A549 (cell line): ENCODE measurements around the gene RNF121. TPM values are rescaled to one million over a fixed set of nuclear protein-coding genes. Genes with fewer than 3 reads are reported as not detected.
"Not testable (repeated sequence)": the region's sequence is repeated elsewhere in the genome, so short reads cannot be mapped to it uniquely, and the experiment has no call there.

Experiments used
- ATAC-seq, 2 experiments: fragments of 200-7000 bp in 1 of 2; fragments of >200 bp in 1 of 2; cut with Nextera tagmentation in 1 of 2; cut with Tn5 transposase in 1 of 2; 3 replicates each; pipeline versions ENCODE4 v1.8.0 to v1.9.1; 2018 to 2020; ENCODE audit warnings: mild to moderate bottlenecking in 1 of 2, moderate library complexity in 1 of 2
- CTCF ChIA-PET: fragments of 300-600 bp; sonication (Branson Sonifier 250); formaldehyde crosslinking; extraction: SDS; loops from one replicate; lab custom pipeline; 2021; ENCODE audit warnings: antibody characterized with exemption, inconsistent platforms; lab: Yijun Ruan, JAX
- POLR2A ChIA-PET: fragments of 350-600 bp; formaldehyde crosslinking; extraction: SDS; loops from one replicate; lab custom pipeline; 2021; ENCODE audit warnings: antibody characterized with exemption, inconsistent platforms; lab: Yijun Ruan, JAX
- DNase-seq, 2 experiments: peaks; one replicate each; pipeline versions ENCODE4 v3.0.0 to v3.0.0-alpha.2; 2011 to 2016; ENCODE audit warnings: low read depth in 1 of 2, low spot score in 1 of 2
- FAIRE-seq: peaks from 2 replicates; lab custom pipeline; 2011; peaks lifted over from hg19 to GRCh38; lab: Jason Lieb, UNC
- H3K27ac ChIP-seq, 2 experiments: fragments of >200 bp; sonication (Bioruptor Twin); formaldehyde crosslinking; 3 replicates each; pipeline ENCODE4 v1.5.1; 2016 to 2017
- H3K4me1 ChIP-seq: fragments of >200 bp; sonication (Bioruptor Twin); formaldehyde crosslinking; 3 replicates; pipeline ENCODE4 v1.6.1; 2016
- H3K4me2 ChIP-seq: fragments of >200 bp; sonication (Bioruptor Twin); formaldehyde crosslinking; 3 replicates; pipeline ENCODE4 v1.6.1; 2016
- H3K4me3 ChIP-seq: fragments of >200 bp; sonication (Bioruptor Twin); formaldehyde crosslinking; 3 replicates; pipeline ENCODE4 v1.5.1; 2016
- H3K9me3 ChIP-seq: fragments of >200 bp; sonication (Bioruptor Twin); formaldehyde crosslinking; 3 replicates; pipeline ENCODE4 v1.6.1; 2016
- ATOH8 ChIP-seq: fragments of 250-450 bp; sonication (Bioruptor Pico); IDR thresholded peaks from 2 replicates; pipeline ENCODE4 v1.5.0; 2020; ENCODE audit warnings: low read depth, mild to moderate bottlenecking, moderate library complexity
- CBX2 ChIP-seq: fragments of 200-600 bp; sonication (generic); IDR thresholded peaks from 2 replicates; pipeline ENCODE4 v1.6.1; 2016; ENCODE audit warnings: low read depth, mild to moderate bottlenecking, borderline replicate concordance
- CTCF ChIP-seq: fragments of >200 bp; sonication (Bioruptor Twin); formaldehyde crosslinking; IDR thresholded peaks from 3 replicates; pipeline ENCODE4 v1.5.1; 2016
- ELK1 ChIP-seq: fragments of 150-350 bp; IDR thresholded peaks from 2 replicates; pipeline ENCODE4 v1.6.1; 2014; ENCODE audit warnings: low read depth, mild to moderate bottlenecking, low read length
- FOSB ChIP-seq: fragments of 250-450 bp; sonication (Bioruptor Pico); IDR thresholded peaks from 2 replicates; pipeline ENCODE4 v1.5.0; 2020; ENCODE audit warnings: mild to moderate bottlenecking, moderate library complexity
- FOXS1 ChIP-seq: fragments of 250-450 bp; sonication (Bioruptor Pico); IDR thresholded peaks from 2 replicates; pipeline ENCODE4 v1.5.0; 2020; ENCODE audit warnings: mild to moderate bottlenecking, moderate library complexity
- HES2 ChIP-seq: fragments of >200 bp; sonication (Bioruptor Twin); formaldehyde crosslinking; IDR thresholded peaks from 2 replicates; pipeline ENCODE4 v1.6.1; 2016
- JUN ChIP-seq, 2 experiments: fragments of >200 bp; sonication (Bioruptor Twin); formaldehyde crosslinking; IDR thresholded peaks; 2 replicates in 1 of 2; 3 replicates in 1 of 2; pipeline ENCODE4 v1.6.1; 2016 to 2017
- JUNB ChIP-seq: fragments of >200 bp; sonication (Bioruptor Twin); formaldehyde crosslinking; IDR thresholded peaks from 2 replicates; pipeline ENCODE4 v1.6.1; 2016
- MAFK ChIP-seq: fragments of 450-650 bp; IDR thresholded peaks from 2 replicates; pipeline ENCODE4 v1.6.1; 2014; ENCODE audit not compliant: partially characterized antibody
- MAX ChIP-seq: IDR thresholded peaks from 2 replicates; pipeline ENCODE4 v1.6.1; 2012
- MAZ ChIP-seq: fragments of 150-350 bp; IDR thresholded peaks from 2 replicates; pipeline ENCODE4 v1.6.1; 2014; ENCODE audit warnings: antibody characterized with exemption, low read depth, low read length, borderline replicate concordance
- PBX3 ChIP-seq: IDR thresholded peaks from 2 replicates; pipeline ENCODE4 v1.6.1; 2012
- REST ChIP-seq: fragments of 200-600 bp; sonication (generic); IDR thresholded peaks from 2 replicates; pipeline ENCODE4 v1.6.1; 2016; ENCODE audit warnings: antibody characterized with exemption, mild to moderate bottlenecking, moderate library complexity
- ZC3H11A ChIP-seq: fragments of 450-650 bp; IDR thresholded peaks from 2 replicates; pipeline ENCODE4 v1.6.1; 2014; ENCODE audit warnings: antibody characterized with exemption, mild to moderate bottlenecking
- ZFP36 ChIP-seq: fragments of 450-650 bp; IDR thresholded peaks from 2 replicates; pipeline ENCODE4 v1.6.1; 2014; ENCODE audit warnings: borderline replicate concordance; ENCODE audit not compliant: partially characterized antibody
- ZNF302 ChIP-seq: fragments of 250-450 bp; sonication (Bioruptor Pico); IDR thresholded peaks from 2 replicates; pipeline ENCODE4 v1.9.0; 2021; ENCODE audit warnings: inconsistent platforms, mild to moderate bottlenecking, moderate library complexity
- ZSCAN20 ChIP-seq: fragments of 250-450 bp; sonication (Bioruptor Pico); IDR thresholded peaks from 2 replicates; pipeline ENCODE4 v1.8.0; 2022; ENCODE audit warnings: mild to moderate bottlenecking, moderate library complexity
- WGBS: methylation state at CpG from one replicate; pipeline ENCODE4 v1.1.6; 2017; ENCODE audit errors: missing lambda C conversion rate; 5-methylcytosine and 5-hydroxymethylcytosine counted together
- polyA plus RNA-seq, 4 experiments: library from polyadenylated mRNA; depleted of rRNA in 3 of 4; stranded (reverse); fragments of >200 nt; fragmentation: RNase III in 1 of 4; extraction: RNeasy Plus Mini Kit Qiagen cat#74134 plus additional on column Dnase treatment in 1 of 4; gene quantifications; 2 replicates in 3 of 4; 3 replicates in 1 of 4; pipeline ENCODE4 v1.2.3, GENCODE V29; 2011 to 2017

Gene RNF121
- polyA plus RNA-seq, 2 of the 4 experiments (the other 2 are of a cell fraction): 79.0 to 102 TPM

- Histone ChIP-seq H3K4me2 (no peak overlapping the region), H3K9me3 (no peaks in the 10 kb centered on the region), H3K27ac (no peak overlapping the region), H3K4me1 (no peaks in the 10 kb centered on the region), H3K4me3 (no peak overlapping the region)
- TF ChIP-seq JUNB (no peak), CTCF (no peak), ATOH8 (CRISPR knock-in tag) (no peak), REST (no peak), FOSB (CRISPR knock-in tag) (no peak), ZC3H11A (no peak), MAFK (no peak), MAX (no peak), CBX2 (no peak), ELK1 (no peak), JUN (IDR thresholded peaks at IDR 0.05) (no peak), FOXS1 (CRISPR knock-in tag) (no peak), HES2 (no peak), PBX3 (no peak), ZNF302 (CRISPR knock-in tag) (no peak), ZFP36 (no peak), ZSCAN20 (CRISPR knock-in tag) (no peak), MAZ (no peak)
- ATAC-seq (no peak), DNase-seq (no peak), FAIRE-seq (no peak)
- CTCF ChIA-PET: no interaction called here
- 87% methylated on average over 12 of the region's 12 CpGs for WGBS
- POLR2A ChIA-PET: no interaction called here
These were observed 32.9 kb upstream of the RNF121 start for GRCh38 chr11:71895961-71896360.

GRCh38 chr11:71901137-71901536, 27.7 kb upstream of the RNF121 start:
- FAIRE-seq, ATAC-seq, DNase-seq, H3K9me3 ChIP-seq, H3K4me1 ChIP-seq, H3K27ac ChIP-seq, POLR2A ChIA-PET, H3K4me2 ChIP-seq, H3K4me3 ChIP-seq: not testable (repeated sequence)
- CTCF ChIA-PET: interaction anchor here (1.2 kb wide), 1 partner anchor 243 kb away, joined by 3 read pairs; no protein-coding TSS in a partner anchor
- 92% methylated on average over 14 of the region's 14 CpGs for WGBS
